DMS53 (cell line): ENCODE results near the gene PRKRIP1.
A peak's percentile ranks its signal among the peaks of the same experiment; 100 is the strongest.
"Not testable (repeated sequence)": the region's sequence is repeated elsewhere in the genome, so short reads cannot be mapped to it uniquely, and the experiment has no call there.

Source experiments
- DNase-seq: peaks from one replicate; lab custom pipeline; 2025; lab: John Stamatoyannopoulos, UW

PRKRIP1 gene

GRCh38 chr7:102404005-102404861, 8.1 kb downstream of the PRKRIP1 start:
- DNase-seq = peak; percentile 91

- not testable (repeated sequence) for DNase-seq
Observed at GRCh38 chr7:102404862-102405188, 8.7 kb downstream of the PRKRIP1 start.

GRCh38 chr7:102407910-102408309, 11.7 kb downstream of the PRKRIP1 start:
- DNase-seq = no peak

- DNase-seq = not testable (repeated sequence)
Observed at GRCh38 chr7:102408530-102408929, 12.4 kb downstream of the PRKRIP1 start.

- no peak for DNase-seq
Observed at GRCh38 chr7:102409340-102409739, 13.2 kb downstream of the PRKRIP1 start.

- no peak for DNase-seq
Observed at GRCh38 chr7:102410123-102410522, 14.0 kb downstream of the PRKRIP1 start.

- DNase-seq = no peak
Observed at GRCh38 chr7:102410918-102411317, 14.8 kb downstream of the PRKRIP1 start.

- peak; percentile 48 for DNase-seq
Observed at GRCh38 chr7:102412548-102412947, 16.4 kb downstream of the PRKRIP1 start.

GRCh38 chr7:102413091-102413490, 16.9 kb downstream of the PRKRIP1 start:
- DNase-seq = no peak

GRCh38 chr7:102413611-102414010, 17.4 kb downstream of the PRKRIP1 start:
- no peak for DNase-seq

- no peak for DNase-seq
Observed at GRCh38 chr7:102415685-102416225, 19.6 kb downstream of the PRKRIP1 start.

- no peak for DNase-seq
Observed at GRCh38 chr7:102416406-102416805, 20.2 kb downstream of the PRKRIP1 start.

- DNase-seq = no peak
Observed at GRCh38 chr7:102417105-102417504, 20.9 kb downstream of the PRKRIP1 start.

GRCh38 chr7:102418592-102418991, 22.4 kb downstream of the PRKRIP1 start:
- DNase-seq = no peak

GRCh38 chr7:102421706-102422240, 25.6 kb downstream of the PRKRIP1 start:
- DNase-seq = no peak

GRCh38 chr7:102424129-102424551, 28.0 kb downstream of the PRKRIP1 start:
- DNase-seq = no peak

- no peak for DNase-seq
Observed at GRCh38 chr7:102424787-102425218, 28.6 kb downstream of the PRKRIP1 start.

GRCh38 chr7:102425639-102426267, 29.6 kb downstream of the PRKRIP1 start:
- DNase-seq = no peak

- no peak for DNase-seq
Observed at GRCh38 chr7:102426268-102427018, 30.3 kb downstream of the PRKRIP1 start.

- DNase-seq = no peak
Observed at GRCh38 chr7:102427019-102427405, 30.8 kb downstream of the PRKRIP1 start.

GRCh38 chr7:102429141-102429899, 33.2 kb downstream of the PRKRIP1 start:
- no peak for DNase-seq
